ENCODE results near the gene SLC8B1. TPM values are rescaled to one million over a fixed set of nuclear protein-coding genes. Genes with fewer than 3 reads are reported as not detected.

SLC8B1 gene
- total RNA-seq, 1 experiment from 2014 or later: 4.7 TPM

GRCh38 chr12:113271853-113272561, 62.9 kb downstream of the SLC8B1 start:
- DNase-seq (ENCODE audit: low spot score): no peak

GRCh38 chr12:113271466-113271852, 63.5 kb downstream of the SLC8B1 start:
- no peak for DNase-seq (ENCODE audit: low spot score)

GRCh38 chr12:113270709-113271009, 64.2 kb downstream of the SLC8B1 start:
- DNase-seq (ENCODE audit: low spot score): no peak

GRCh38 chr12:113269257-113269943, 65.5 kb downstream of the SLC8B1 start:
- DNase-seq (ENCODE audit: low spot score): no peak

- DNase-seq (ENCODE audit: low spot score): no peak
These were observed 66.3 kb downstream of the SLC8B1 start for GRCh38 chr12:113268621-113269020.

- DNase-seq (ENCODE audit: low spot score): no peak
These were observed 66.8 kb downstream of the SLC8B1 start for GRCh38 chr12:113268136-113268535.

- DNase-seq (ENCODE audit: low spot score): no peak
These were observed 67.3 kb downstream of the SLC8B1 start for GRCh38 chr12:113267621-113268020.

- DNase-seq (ENCODE audit: low spot score): no peak
These were observed 68.6 kb downstream of the SLC8B1 start for GRCh38 chr12:113266106-113266895.

GRCh38 chr12:113263431-113263963, 71.4 kb downstream of the SLC8B1 start:
- no peak for DNase-seq (ENCODE audit: low spot score)

GRCh38 chr12:113262710-113263109, 72.2 kb downstream of the SLC8B1 start:
- DNase-seq (ENCODE audit: low spot score): no peak

- DNase-seq (ENCODE audit: low spot score): no peak
These were observed 73.0 kb downstream of the SLC8B1 start for GRCh38 chr12:113261847-113262470.

- no peak for DNase-seq (ENCODE audit: low spot score)
These were observed 74.1 kb downstream of the SLC8B1 start for GRCh38 chr12:113260636-113261300.

GRCh38 chr12:113260127-113260526, 74.8 kb downstream of the SLC8B1 start:
- DNase-seq (ENCODE audit: low spot score): no peak

- no peak for DNase-seq (ENCODE audit: low spot score)
These were observed 77.3 kb downstream of the SLC8B1 start for GRCh38 chr12:113257564-113257963.

GRCh38 chr12:113254298-113254697, 80.6 kb downstream of the SLC8B1 start:
- no peak for DNase-seq (ENCODE audit: low spot score)

GRCh38 chr12:113253532-113254285, 81.2 kb downstream of the SLC8B1 start:
- no peak for DNase-seq (ENCODE audit: low spot score)

GRCh38 chr12:113252494-113252893, 82.4 kb downstream of the SLC8B1 start:
- no peak for DNase-seq (ENCODE audit: low spot score)

GRCh38 chr12:113251404-113252070, 83.4 kb downstream of the SLC8B1 start:
- no peak for DNase-seq (ENCODE audit: low spot score)

- no peak for DNase-seq (ENCODE audit: low spot score)
These were observed 84.9 kb downstream of the SLC8B1 start for GRCh38 chr12:113250045-113250444.

GRCh38 chr12:113249546-113249945, 85.4 kb downstream of the SLC8B1 start:
- no peak for DNase-seq (ENCODE audit: low spot score)

All from HT-29 (cell line).